ENCODE measurements around the gene AOPEP.
A peak's percentile ranks its signal among the peaks of the same experiment; 100 is the strongest.

Gene AOPEP

GRCh38 chr9:94796687-94797086 is 70.2 kb downstream of the AOPEP start:
- TF ChIP-seq GLIS1 (tag by site-specific recombination; IDR thresholded peaks at IDR 0.05) (peak; percentile 47), ZNF501 (tag by site-specific recombination; IDR thresholded peaks at IDR 0.05) (no peak)
- Histone ChIP-seq H3K4me3 (ENCODE audit: low read depth, low read length) (no peak overlapping the region), H3K36me3 (ENCODE audit: control insufficient read depth in 2 of 2, insufficient read depth in 1 of 2, low read length in 2 of 2) (peaks cover 0 to 30% of the 10 kb centered on the region in 2 experiments; a peak in 1 of 3 replicates), H3K4me1 (ENCODE audit: control insufficient read depth, insufficient read depth, low read length) (peaks cover 4% of the 10 kb centered on the region; the same call in 1 of the 2 replicates), H3K27ac (ENCODE audit: extremely low read depth, low read depth, low read length) (no peak overlapping the region), H3K9me3 (ENCODE audit: control insufficient read depth, insufficient read depth, low read depth, low read length) (no peaks in the 10 kb centered on the region)
- ChIA-PET POLR2A (interaction anchor here (1.0 kb wide), 1 partner anchor 9 kb away, joined by 3 read pairs; no protein-coding TSS in a partner anchor), CTCF (interaction anchor here (0.5 to 1.8 kb wide), 4 partner anchors 8 to 142 kb away, joined by 4 to 10 read pairs (median 5); no protein-coding TSS in a partner anchor)

- H3K4me3 ChIP-seq (ENCODE audit: low read depth, low read length) = no peak overlapping the region
- ChIA-PET POLR2A (no interaction called here), CTCF (interaction anchor here (2.2 kb wide), 1 partner anchor 15 kb away, joined by 10 read pairs; no protein-coding TSS in a partner anchor)
- no peaks in the 10 kb centered on the region for H3K9me3 ChIP-seq (ENCODE audit: control insufficient read depth, insufficient read depth, low read depth, low read length)
- H3K36me3 ChIP-seq (ENCODE audit: control insufficient read depth in 2 of 2, insufficient read depth in 1 of 2, low read length in 2 of 2) = peaks cover 0 to 24% of the 10 kb centered on the region in 2 experiments; a peak in 1 of 3 replicates
- no peak for TF ChIP-seq ZNF645 (tag by site-specific recombination; IDR thresholded peaks at IDR 0.05)
- TF ChIP-seq ZNF239 (tag by site-specific recombination; IDR thresholded peaks at IDR 0.05) = no peak
- TF ChIP-seq HIC1 (tag by site-specific recombination; IDR thresholded peaks at IDR 0.05) = no peak
- TF ChIP-seq ZNF148 (tag by site-specific recombination; IDR thresholded peaks at IDR 0.05; ENCODE audit: borderline replicate concordance) = no peak
- TF ChIP-seq ZNF146 (tag by site-specific recombination; IDR thresholded peaks at IDR 0.05) = no peak
- no peak for TF ChIP-seq ZNF639 (tag by site-specific recombination; IDR thresholded peaks at IDR 0.05)
- TF ChIP-seq ZNF660 (tag by site-specific recombination; IDR thresholded peaks at IDR 0.05) = no peak
- no peak for TF ChIP-seq ZNF341 (tag by site-specific recombination; IDR thresholded peaks at IDR 0.05; ENCODE audit: low read depth)
- no peak for TF ChIP-seq ZNF114 (tag by site-specific recombination; IDR thresholded peaks at IDR 0.05)
- no peak for TF ChIP-seq ZNF404 (tag by site-specific recombination; IDR thresholded peaks at IDR 0.05)
- TF ChIP-seq ZNF24 (tag by site-specific recombination; IDR thresholded peaks at IDR 0.05) = no peak
- no peak for TF ChIP-seq ZNF248 (tag by site-specific recombination; IDR thresholded peaks at IDR 0.05)
- no peak for TF ChIP-seq ZNF140 (tag by site-specific recombination; IDR thresholded peaks at IDR 0.05)
- no peak for TF ChIP-seq ZNF423 (tag by site-specific recombination; IDR thresholded peaks at IDR 0.05)
- no peak overlapping the region for H3K27ac ChIP-seq (ENCODE audit: extremely low read depth, low read depth, low read length)
- peaks cover 6% of the 10 kb centered on the region; the same call in 1 of the 2 replicates for H3K4me1 ChIP-seq (ENCODE audit: control insufficient read depth, insufficient read depth, low read length)
These were observed 71.7 kb downstream of the AOPEP start for GRCh38 chr9:94798201-94798600.

Data from HEK293 (cell line).